IMR-90 (cell line): Measurements from ENCODE around the gene LRRC47.

Source experiments
- CEBPB ChIP-seq: IDR thresholded peaks from 2 replicates; pipeline ENCODE4 v1.6.1; 2012; ENCODE audit warnings: low read depth, low read length, improper control_type of control experiment
- FOS ChIP-seq: fragments of 150-350 bp; IDR thresholded peaks from 2 replicates; pipeline ENCODE4 v1.6.1; 2016; ENCODE audit warnings: low read depth, low read length
- MAFK ChIP-seq: IDR thresholded peaks from 2 replicates; pipeline ENCODE4 v1.6.1; 2012; ENCODE audit warnings: low read depth, low read length, improper control_type of control experiment
- MAZ ChIP-seq: IDR thresholded peaks from 2 replicates; pipeline ENCODE4 v1.6.1; 2012; ENCODE audit warnings: low read depth, mild to moderate bottlenecking, low read length, improper control_type of control experiment, moderate library complexity, borderline replicate concordance
- MXI1 ChIP-seq: IDR thresholded peaks from 2 replicates; pipeline ENCODE4 v1.6.1; 2012; ENCODE audit warnings: low read depth, mild to moderate bottlenecking, low read length, moderate library complexity, borderline replicate concordance
- NFE2L2 ChIP-seq: fragments of 150-350 bp; IDR thresholded peaks from 2 replicates; pipeline ENCODE4 v1.6.1; 2016; ENCODE audit warnings: low read depth, mild to moderate bottlenecking, low read length
- POLR2A ChIP-seq: IDR thresholded peaks from 2 replicates; pipeline ENCODE4 v1.6.1; 2012; ENCODE audit warnings: mild to moderate bottlenecking, low read depth, low read length
- RAD21 ChIP-seq: IDR thresholded peaks from 2 replicates; pipeline ENCODE4 v1.6.1; 2012; ENCODE audit warnings: low read length, improper control_type of control experiment
- RCOR1 ChIP-seq: IDR thresholded peaks from 2 replicates; pipeline ENCODE4 v1.6.1; 2012; ENCODE audit warnings: mild to moderate bottlenecking, low read length, improper control_type of control experiment; ENCODE audit not compliant: insufficient replicate concordance
- RFX5 ChIP-seq: IDR thresholded peaks from 2 replicates; pipeline ENCODE4 v1.8.0; 2012; ENCODE audit warnings: low read depth, mild to moderate bottlenecking, low read length, moderate library complexity
- TF ChIP-seq, protein P1 (sequence below): conservative IDR thresholded peaks from 2 replicates; pipeline ENCODE4 v1.5.1; 2012; ENCODE audit warnings: mild to moderate bottlenecking, low read depth, low read length, improper control_type of control experiment
- TF ChIP-seq, protein P2 (sequence below): fragments of 150-350 bp; IDR thresholded peaks from 2 replicates; pipeline ENCODE4 v1.6.1; 2016; ENCODE audit warnings: low read depth, mild to moderate bottlenecking, low read length, moderate library complexity, borderline replicate concordance
- TF ChIP-seq, protein P3 (sequence below): fragments of 150-350 bp; IDR thresholded peaks from 2 replicates; pipeline ENCODE4 v1.6.1; 2017; ENCODE audit warnings: mild to moderate bottlenecking, antibody characterized with exemption, low read length, low read depth

DNA sequence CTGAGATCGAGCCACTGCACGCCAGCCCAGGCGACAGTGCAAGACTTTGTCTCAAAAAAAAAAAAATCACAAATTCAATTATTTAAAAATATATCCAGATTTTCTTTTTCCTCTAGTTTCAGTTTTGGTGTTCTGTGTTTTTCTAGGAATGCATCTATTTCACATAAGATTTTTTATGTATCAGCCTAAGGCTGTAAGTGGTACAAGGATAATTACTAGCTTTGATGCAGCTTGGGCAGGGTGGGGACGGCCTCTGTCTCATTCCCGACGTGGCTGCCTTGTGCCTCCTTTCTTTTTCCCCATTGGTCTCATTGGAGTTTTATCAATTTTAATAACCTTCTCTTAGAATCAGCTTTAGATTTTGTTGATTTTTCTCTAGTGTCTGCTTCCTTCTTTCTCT lies 37.1 kb downstream of the LRRC47 start:
- TF ChIP-seq POLR2A (no peak), MAZ (no peak), RAD21 (no peak), RCOR1 (no peak), MAFK (no peak), NFE2L2 (no peak), CEBPB (no peak), FOS (no peak), MXI1 (no peak), RFX5 (no peak)
- TF ChIP-seq, protein P1, sequence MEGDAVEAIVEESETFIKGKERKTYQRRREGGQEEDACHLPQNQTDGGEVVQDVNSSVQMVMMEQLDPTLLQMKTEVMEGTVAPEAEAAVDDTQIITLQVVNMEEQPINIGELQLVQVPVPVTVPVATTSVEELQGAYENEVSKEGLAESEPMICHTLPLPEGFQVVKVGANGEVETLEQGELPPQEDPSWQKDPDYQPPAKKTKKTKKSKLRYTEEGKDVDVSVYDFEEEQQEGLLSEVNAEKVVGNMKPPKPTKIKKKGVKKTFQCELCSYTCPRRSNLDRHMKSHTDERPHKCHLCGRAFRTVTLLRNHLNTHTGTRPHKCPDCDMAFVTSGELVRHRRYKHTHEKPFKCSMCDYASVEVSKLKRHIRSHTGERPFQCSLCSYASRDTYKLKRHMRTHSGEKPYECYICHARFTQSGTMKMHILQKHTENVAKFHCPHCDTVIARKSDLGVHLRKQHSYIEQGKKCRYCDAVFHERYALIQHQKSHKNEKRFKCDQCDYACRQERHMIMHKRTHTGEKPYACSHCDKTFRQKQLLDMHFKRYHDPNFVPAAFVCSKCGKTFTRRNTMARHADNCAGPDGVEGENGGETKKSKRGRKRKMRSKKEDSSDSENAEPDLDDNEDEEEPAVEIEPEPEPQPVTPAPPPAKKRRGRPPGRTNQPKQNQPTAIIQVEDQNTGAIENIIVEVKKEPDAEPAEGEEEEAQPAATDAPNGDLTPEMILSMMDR, result no peak
- TF ChIP-seq, protein P2, sequence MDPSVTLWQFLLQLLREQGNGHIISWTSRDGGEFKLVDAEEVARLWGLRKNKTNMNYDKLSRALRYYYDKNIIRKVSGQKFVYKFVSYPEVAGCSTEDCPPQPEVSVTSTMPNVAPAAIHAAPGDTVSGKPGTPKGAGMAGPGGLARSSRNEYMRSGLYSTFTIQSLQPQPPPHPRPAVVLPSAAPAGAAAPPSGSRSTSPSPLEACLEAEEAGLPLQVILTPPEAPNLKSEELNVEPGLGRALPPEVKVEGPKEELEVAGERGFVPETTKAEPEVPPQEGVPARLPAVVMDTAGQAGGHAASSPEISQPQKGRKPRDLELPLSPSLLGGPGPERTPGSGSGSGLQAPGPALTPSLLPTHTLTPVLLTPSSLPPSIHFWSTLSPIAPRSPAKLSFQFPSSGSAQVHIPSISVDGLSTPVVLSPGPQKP, result no peak
- TF ChIP-seq, protein P3, sequence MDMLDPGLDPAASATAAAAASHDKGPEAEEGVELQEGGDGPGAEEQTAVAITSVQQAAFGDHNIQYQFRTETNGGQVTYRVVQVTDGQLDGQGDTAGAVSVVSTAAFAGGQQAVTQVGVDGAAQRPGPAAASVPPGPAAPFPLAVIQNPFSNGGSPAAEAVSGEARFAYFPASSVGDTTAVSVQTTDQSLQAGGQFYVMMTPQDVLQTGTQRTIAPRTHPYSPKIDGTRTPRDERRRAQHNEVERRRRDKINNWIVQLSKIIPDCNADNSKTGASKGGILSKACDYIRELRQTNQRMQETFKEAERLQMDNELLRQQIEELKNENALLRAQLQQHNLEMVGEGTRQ, result no peak
